ENCODE measurements around the gene TIGAR.

Gene TIGAR

DNA sequence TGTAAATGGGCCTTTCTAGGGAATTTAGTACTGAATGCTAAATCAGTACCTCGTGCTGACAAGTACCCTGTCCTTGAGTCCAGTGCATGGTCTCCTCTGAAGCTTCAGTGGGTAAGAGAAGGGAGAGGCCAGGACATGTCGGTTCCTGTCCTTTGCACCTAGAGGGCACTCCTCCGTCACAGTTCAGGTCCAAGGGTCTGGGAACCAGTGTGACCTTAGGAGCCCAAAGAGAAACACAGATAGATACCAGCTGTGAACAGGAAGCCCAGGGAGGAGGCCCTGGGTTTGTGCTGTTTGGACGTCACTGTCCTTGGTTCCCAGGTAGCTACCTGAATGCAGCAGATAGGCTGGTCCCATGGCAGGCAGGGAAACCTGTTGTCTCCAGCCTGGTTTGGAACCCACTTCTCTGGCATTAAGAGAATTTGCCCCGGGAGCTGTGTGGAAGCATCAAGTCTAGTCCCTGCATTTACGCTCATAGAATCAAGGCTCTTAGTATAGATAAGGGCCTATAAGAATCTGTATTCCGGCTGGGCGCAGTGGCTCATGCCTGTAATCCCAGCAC is 62.4 kb downstream of the TIGAR start:
- DNase-seq = no peak

DNA sequence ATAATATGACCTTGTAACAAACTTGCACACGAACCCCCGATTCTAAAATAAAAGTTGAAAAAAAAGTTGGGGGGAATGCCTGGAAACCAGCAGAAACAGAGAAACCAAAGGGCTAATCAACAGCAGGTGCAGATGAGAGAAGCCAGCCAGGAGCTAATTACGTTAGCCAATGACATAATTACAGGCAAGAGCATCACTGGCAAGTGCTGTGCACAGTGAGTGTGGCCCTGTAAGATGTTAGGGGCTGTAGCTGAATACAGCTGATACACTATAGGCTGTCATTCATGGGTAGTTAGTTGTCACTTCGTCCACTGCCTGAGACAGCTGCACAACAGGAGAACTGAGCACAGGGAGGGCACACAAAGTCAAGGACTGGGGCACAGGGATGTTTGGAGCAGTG is 65.8 kb downstream of the TIGAR start:
- no peak for DNase-seq

GRCh38 chr12:4387607-4388006 is 66.6 kb downstream of the TIGAR start:
- DNase-seq = no peak

DNA sequence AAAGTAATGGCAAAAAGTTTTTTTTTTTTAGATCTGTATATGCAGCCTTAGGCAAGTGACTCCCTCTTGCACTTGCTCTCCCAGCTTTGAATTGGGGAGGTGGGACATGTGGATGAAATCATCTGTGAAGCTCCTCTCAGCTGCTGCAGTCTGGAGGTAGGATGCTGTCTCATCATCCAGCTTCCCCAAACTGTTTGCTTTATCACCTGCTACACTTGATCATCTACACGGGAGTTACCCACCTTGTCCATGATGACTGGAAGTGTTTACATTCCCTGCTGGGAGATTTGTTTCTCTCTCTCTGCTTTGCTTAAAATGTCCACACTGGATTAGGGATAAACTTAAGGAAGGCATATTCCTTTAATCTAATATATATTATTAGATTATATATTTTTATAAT is 67.0 kb downstream of the TIGAR start:
- DNase-seq = no peak

DNA sequence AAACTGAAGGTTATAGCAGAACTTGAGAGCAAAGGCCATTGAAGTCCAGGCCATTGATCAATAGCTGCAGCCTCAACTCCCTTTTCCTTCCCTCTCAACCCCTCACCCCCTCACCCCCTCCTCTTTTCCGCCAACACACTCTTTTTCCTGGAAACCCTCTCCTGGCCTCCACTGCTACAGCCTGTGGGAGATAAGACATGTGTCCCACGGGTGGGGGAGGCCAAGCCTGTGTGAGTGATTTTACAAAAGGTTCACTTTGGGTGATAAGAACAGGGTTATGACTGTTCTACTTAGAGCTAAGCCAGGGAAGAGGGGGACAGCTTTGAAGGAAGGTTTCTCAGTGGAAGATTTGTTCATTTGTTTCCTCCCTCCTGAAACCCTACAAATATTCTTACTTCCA is 67.6 kb downstream of the TIGAR start:
- DNase-seq = no peak

- DNase-seq = no peak
Observed at GRCh38 chr12:4392223-4392742, 71.3 kb downstream of the TIGAR start.

GRCh38 chr12:4393211-4393610 is 72.2 kb downstream of the TIGAR start:
- no peak for DNase-seq

DNA sequence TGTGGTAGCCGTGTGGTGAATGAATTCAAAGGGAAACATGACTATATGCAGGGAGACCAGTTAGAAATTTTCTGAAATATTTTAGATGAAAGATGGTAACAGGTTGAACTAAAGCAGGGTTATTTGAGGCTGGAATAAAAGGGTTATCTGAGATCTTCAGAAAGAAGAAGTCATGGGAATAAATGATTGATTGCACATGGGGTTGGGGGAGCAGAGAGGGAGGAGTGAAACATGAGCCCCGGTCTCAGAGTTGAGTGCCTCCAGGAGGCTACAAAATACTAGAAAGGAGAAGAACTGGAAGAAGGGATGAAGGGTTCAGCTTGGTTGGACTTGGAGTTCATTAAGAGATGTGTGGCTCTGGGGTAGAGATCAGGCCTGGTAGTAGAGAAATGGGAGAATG is 74.8 kb downstream of the TIGAR start:
- DNase-seq = no peak

- no peak for DNase-seq
Observed at GRCh38 chr12:4401117-4401516, 80.1 kb downstream of the TIGAR start.

GRCh38 chr12:4402996-4403395 is 82.0 kb downstream of the TIGAR start:
- no peak for DNase-seq

Data from activated CD4-positive, alpha-beta T cell treated with anti-CD3 and anti-CD28 coated beads, Interleukin-2, amount 50 U/mL, for 4 hours (primary cell).